IPS-18c (cell line): ENCODE measurements around the gene PIP5KL1.

Experiments used
- H3K4me3 ChIP-seq: 2 replicates; pipeline ENCODE4 v1.7.0; 2013; ENCODE audit warnings: low read depth, mild to moderate bottlenecking, low read length, moderate library complexity; ENCODE audit not compliant: insufficient read depth
- H3K9me3 ChIP-seq: one replicate; pipeline ENCODE4 v1.6.1; 2013; ENCODE audit warnings: mild to moderate bottlenecking, low read length, moderate library complexity; ENCODE audit not compliant: control insufficient read depth, insufficient read depth

Gene PIP5KL1

DNA sequence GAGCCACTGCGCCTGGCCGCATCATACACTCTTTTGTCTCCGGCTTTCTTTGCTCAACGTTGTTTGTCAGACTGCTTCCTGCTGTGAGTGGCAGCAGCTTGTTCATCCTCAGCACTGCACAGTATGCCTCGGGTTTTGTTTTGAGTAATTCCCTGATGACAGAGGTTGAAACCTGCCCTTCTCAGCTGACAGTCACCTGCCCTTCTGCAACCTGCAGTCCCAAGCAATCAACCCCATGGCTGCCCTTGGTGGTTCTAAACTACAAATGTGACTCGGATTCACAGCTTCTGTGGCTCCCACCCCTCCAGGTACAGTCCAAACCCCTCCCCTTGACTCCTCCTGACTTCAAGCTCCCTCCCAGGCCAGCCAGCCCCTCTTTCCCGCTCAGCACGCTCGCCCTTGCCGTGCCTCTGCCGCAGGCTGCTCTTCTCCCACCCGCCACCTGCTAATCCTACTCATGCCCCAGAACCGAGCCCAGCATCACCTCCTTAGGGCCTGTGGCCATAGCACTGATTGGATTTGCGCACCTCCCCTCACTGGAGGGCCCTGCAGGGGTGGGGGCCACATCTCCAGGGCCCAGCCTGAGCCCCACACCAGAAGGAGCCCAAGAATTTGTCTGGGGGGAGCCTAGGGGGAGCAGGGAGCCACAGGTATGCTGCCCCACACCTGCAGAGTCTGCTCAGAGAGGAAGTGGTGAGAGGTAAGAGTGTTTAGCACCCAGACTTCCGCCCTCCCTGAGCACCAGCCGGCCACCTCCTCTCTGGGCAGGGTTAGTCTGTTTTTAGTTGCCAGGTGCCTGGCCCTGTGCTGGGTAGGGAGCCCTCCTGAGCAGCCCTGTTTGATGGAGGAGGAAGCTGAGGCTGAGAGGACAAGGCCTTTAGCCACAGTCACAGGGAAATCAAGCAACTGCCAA, 40.1 kb upstream of the PIP5KL1 start:
- no peak overlapping the region for H3K4me3 ChIP-seq

DNA sequence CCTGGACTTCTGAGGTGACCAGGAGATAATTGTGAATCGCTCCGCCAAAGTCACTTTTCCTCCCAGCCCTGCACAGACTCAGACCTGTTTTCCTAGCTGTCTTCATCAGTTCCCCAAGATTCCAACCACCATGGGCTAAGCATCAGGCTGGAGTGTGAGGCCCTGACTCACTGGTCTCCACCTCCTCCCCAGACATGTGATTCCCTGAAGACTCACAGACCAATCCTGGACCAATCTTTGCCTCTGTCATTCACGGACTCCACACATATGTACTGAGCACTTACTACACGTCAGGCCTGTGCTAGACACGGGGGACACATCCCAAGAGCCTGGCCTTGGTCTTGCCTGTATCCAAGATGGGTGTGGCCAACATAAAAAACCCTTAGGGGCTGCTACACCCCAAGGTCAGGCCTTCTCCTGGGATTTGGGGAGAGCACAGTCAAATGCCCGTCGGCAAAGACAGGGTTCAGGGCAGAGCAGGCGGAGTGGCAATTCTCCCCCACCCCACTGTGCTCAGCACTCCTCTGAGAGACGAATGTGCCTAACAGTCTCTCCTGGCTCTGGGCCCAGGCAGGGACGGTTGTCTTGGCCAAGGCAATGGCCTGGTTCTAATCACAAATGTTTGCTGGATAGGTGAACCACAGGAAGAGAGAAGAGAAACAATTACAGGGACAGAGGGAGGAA, 38.3 kb upstream of the PIP5KL1 start:
- Histone ChIP-seq H3K4me3 (no peak overlapping the region), H3K9me3 (no peaks in the 10 kb centered on the region)

More for the DNA sequence above, 40.1 kb upstream of the PIP5KL1 start:
- H3K9me3 ChIP-seq = no peaks in the 10 kb centered on the region

DNA sequence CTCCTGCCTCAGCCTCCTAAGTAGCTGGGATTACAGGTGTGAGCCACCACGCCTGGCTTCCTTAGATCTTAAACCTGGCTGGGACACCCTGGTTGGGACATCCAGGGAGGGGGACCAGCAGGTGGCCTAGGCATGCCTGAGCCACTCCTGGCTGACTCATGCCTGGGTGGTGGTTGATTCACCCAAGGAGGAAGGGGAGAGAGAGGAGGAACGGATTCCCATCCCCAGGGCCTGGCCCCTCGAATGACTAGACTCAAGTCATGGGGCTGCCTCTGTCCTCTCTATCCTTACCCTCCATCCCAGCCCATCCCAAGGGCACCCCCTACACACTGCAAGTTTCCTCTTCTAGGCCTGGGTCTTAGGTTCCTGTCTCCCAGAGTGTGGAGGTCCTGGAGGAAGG, 37.5 kb upstream of the PIP5KL1 start:
- H3K4me3 ChIP-seq = no peak overlapping the region

DNA sequence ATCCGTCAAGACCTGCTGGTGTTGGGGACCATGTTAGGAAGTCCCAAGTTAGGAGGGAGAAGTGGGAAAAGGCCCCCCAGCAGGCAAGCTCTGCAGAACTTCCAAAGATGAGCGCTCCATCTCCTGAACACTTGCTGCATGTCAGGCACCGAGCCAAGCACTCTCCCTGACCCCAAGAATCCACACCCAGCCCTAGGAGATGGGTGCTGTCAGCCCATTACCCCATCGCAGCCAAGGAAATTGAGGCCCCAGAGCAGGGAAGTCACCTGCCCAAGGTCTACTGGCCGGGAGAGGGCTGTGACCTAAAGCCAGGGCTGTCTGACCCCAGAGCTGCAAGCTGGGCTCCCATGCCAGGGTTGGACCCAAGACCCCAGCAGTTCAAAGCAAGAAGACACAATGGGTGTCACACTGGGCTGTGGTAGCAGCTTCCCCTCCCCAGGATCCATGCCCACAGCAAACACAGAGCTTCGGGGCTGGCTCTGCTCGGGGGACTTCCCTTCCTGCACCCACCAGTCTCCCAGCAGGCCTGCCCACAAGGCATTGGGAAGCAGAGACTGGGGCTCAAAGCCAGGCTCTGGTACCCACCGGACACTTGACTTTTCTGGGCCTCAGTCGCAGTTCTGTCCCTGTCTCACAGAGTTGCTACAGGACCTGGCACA, 36.7 kb upstream of the PIP5KL1 start:
- Histone ChIP-seq H3K9me3 (no peaks in the 10 kb centered on the region), H3K4me3 (no peak overlapping the region)

More for the DNA sequence above, 37.5 kb upstream of the PIP5KL1 start:
- no peaks in the 10 kb centered on the region for H3K9me3 ChIP-seq

DNA sequence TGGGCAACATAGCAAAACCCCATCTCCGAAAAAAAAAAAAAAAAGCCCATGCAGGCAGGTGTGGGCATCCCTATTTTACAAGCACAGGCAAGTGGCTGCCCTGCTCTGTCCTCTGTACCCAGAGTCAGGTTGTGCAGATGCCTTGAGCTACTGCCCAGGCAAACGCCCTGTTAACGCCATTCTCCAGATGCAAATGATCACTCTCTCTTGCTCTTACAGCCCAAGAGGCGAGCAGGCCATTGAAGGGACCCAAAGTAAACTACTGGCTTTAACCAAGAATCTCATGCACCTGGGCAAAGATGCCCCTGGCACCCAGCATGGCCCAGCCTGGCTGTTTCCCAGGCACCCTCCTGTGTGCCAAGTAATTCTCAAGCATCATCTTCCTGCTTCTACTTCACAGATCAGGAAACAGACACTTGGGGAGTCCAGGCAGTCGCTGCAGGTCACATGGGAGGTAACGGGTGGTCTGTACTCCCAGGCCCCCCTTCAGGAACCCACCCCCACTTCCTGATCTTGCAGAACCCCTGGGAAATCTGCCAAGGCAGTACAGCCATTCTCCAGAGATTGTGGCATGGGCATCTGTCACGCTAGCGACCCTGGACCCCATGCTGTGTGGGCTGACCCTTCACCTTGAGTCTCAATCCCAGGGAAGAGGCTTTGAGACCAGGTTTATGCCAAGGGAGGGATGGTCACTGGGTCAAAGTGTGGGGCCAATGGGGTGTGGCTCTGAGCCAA, 36.0 kb upstream of the PIP5KL1 start:
- no peak overlapping the region for H3K4me3 ChIP-seq
- H3K9me3 ChIP-seq = no peaks in the 10 kb centered on the region

DNA sequence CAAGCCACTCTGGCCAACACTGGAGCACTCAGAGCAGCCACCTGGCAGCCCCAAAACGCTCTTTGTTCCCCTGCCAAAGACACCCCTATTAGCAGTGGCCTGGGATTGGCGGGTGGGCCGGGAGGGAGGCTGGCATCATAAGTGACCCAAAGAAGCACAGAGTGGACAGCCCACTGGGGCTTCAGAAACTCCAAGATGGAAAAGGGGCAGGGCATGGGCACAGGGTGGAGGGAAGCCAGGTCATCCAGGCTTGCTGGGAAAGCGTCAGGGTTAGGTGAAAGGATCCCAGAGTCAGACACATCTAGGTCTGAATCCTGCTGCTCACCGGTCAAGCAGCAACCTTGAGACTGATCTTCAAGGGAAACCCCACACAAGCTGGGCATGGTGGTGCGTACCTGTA, 35.4 kb upstream of the PIP5KL1 start:
- Histone ChIP-seq H3K9me3 (no peaks in the 10 kb centered on the region), H3K4me3 (no peak overlapping the region; the same call in 1 of the 2 replicates)

DNA sequence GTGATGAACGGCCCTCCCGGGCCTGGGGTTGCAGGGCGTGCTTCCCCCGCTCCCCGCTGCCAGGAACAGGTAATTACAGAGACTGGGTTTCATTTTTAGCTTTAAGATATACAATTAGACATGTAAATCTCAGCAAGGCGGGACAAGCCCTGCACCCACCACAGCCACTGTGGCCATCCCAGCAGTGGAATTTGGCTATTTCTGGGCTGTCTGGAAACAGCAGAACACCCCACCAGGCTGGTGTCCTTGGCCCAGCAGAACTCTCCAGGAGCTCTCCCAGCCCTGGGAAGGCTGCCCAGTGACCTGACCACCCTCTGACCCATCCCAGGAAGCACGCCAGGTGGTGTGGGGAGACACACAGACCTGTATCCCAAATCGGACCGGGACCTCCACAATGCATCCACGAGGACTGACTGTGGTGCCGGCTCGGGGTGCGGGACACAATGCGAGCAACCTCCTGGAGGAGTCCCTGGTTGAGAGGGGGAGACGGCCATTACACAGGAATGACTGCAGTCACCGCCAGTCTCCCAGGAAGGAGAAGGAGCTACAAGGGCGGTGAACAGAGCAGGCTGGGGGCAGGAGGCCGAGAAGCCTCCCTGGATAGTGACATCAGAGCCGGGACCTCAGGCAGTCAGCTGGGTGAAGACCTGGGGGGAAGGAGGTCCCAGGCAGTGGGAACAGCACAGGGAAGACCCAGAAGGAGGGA, 32.9 kb upstream of the PIP5KL1 start:
- Histone ChIP-seq H3K4me3 (no peak overlapping the region), H3K9me3 (no peaks in the 10 kb centered on the region)

DNA sequence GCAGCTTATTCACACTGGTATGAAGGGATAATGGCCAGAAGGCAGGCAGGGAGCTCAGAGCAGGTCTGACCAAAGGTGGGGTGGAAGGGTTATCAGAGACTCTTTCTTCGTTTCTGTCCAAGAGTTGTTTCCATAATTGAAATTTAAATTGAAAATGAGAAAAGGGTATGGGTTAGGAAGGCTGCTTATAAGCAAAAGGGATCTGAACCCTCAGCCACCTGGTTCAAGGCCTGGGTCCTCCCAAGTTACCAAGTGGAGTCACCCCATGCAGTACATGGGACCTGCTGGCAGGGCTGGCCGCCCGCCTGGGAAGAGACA, 32.4 kb upstream of the PIP5KL1 start:
- Histone ChIP-seq H3K4me3 (no peak overlapping the region), H3K9me3 (no peaks in the 10 kb centered on the region)

DNA sequence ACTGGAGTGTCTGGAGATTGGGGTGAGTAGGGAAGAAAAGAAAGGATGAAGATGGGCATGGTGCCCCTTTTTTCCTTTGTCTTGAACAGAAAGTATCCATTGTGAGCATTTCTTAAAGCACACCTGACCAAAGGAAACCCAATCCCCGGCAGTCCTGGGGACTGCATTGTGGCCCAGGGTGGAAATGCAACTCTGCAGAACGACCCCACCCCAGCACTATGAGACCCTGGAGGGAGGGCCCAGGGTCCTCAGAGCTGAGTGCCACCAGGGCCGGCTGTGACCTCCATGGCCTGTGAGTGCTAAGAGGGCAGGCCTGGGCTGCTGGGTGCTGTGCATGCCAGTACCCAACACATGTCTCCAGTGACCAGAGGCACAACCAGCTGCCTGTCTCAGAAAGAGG, 31.7 kb upstream of the PIP5KL1 start:
- H3K9me3 ChIP-seq = no peaks in the 10 kb centered on the region
- no peak overlapping the region for H3K4me3 ChIP-seq

DNA sequence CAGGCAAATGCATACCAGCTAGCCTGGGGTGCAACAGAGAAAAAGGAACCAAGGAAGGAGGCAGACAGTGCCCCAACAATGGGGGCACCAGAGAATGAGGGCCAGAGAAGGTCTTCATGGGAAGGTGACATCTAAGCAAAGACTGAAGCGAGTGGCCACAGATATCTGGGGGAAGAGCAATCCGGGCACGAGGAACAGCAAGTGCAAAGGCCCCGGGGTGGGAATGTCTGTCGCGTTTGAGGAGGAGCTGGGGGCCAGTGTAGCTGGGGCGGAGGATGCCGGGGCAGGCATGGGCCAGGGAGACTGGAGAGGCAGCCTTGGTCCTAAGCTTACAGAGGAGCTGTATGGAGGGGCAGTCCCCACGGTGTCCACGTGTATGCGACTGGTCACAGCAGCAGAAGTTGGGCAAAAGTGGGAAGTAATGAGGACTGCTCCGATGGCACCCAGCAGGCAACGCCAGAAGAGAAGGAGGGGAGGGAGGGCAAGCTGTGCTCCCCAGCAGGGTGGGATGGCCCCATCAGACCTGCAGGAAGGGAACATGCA, 31.1 kb upstream of the PIP5KL1 start:
- H3K4me3 ChIP-seq = no peak overlapping the region
- H3K9me3 ChIP-seq = no peaks in the 10 kb centered on the region

DNA sequence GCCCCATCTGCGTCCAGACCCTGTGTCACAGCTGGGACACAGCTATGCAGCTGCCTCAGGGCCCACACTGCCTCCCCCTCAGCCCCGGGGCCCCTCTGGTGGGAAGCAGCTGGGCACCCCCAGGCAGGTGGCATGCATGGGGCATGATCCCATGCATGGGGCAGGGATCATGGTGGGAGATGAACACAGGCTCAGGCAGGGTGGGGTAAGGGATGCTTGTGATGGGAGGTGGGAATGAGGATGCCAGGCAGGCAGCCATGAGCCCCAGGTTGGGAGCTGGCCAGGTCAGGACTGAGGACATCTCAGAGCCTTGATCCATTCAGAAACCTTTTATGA, 30.5 kb upstream of the PIP5KL1 start:
- no peak overlapping the region for H3K4me3 ChIP-seq
- H3K9me3 ChIP-seq = no peaks in the 10 kb centered on the region

DNA sequence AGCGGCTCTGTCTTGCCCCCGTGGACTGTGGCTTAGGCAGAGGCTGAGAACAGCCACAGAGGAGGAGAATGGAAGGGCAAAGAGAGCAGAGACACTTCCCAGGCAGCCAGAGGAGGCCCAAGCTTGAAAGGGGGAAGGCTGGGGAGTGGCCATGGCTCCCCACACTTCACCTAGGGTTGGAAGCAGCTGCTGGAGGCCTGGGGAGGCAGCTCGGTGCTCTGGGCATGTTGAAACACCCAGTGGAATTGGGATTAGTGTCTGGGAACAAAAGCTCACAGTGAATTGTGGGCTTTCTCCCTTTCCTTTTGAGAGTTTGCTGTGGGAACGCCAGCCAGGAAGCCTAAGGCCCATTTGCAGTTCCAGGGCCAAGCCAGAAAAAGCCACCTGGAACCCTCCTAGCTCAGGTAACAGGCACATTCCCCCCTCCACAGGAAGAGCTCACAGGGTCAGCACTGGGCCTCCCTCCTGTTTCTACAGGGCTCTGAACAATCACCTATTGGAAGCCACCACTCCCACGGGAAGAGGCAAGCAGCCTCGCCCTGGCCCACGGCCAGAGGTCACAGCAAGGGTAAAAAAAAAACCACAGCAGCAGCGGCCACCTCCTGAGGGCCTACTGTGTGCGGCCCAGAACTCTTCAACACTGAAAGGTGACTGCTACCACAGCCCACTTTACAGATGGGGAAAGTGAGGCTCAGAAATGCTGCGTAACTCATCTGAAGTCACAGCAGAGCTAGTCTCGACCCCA, 30.0 kb upstream of the PIP5KL1 start:
- H3K9me3 ChIP-seq = no peaks in the 10 kb centered on the region
- no peak overlapping the region for H3K4me3 ChIP-seq

DNA sequence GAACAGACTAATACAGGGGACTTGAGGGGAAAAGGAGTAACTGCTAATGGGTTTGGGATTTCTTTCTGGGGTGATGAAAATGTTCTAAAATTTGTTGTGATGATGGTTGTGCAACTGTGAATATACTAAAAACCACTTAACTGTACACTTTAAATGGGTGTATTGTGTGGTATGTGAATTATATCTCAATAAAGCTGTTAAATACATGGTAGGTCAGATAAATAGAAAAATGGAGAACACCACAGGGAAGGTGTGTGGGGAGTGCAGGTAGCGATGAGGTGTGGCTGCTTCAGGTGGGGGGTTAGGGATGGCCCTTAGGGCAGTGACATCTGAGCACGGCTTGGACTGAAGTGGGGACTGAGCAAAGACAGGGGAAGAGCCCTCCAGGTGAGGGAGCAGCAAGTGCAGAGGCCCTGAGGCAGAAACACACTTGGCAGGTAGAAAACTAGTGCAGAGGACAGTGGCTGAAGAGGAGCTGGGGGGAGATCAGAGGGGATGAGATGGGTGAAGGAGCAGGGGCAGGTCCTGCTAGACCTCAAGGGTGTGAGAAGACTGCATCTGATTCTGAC, 29.3 kb upstream of the PIP5KL1 start:
- H3K4me3 ChIP-seq = no peak overlapping the region; the same call in 1 of the 2 replicates
- no peaks in the 10 kb centered on the region for H3K9me3 ChIP-seq

DNA sequence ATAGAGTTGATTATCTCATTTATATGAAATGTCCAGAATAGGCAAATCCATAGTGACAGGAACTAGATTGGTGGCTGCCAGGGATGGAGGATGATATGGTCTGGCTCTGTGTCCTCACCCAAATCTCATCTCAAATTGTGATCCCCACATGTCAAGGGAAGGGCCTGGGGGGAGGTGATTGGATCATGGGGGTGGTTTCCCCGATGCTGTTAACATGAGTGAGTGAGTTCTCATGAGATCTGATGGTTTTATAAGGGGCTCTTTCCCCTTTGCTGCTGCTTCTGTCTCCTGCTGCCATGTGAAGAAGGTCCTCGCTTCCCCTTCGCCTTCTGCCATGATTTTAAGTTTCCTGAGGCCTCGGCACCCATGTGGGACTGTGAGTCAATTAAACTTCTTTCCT, 28.8 kb upstream of the PIP5KL1 start:
- H3K4me3 ChIP-seq = no peak overlapping the region
- H3K9me3 ChIP-seq = no peaks in the 10 kb centered on the region

DNA sequence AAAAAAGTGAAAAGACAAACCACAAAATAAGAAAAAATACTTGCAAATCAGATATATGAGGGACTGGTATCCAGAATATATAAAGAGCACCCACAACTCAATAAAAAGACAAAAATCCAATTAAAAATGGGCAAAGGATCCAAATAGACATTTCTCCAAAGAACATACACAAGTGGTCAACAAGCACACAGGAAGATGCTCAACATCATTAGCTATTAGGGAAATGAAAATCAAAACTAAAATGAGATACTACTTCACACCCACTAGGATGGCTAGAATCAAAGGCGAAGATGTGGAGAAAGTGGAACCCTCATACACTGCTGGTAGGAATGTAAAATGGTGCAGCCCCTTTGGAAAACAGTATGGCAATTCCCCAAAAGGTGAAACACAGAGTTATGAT, 28.2 kb upstream of the PIP5KL1 start:
- no peak overlapping the region for H3K4me3 ChIP-seq
- no peaks in the 10 kb centered on the region for H3K9me3 ChIP-seq
